ENCODE measurements around the gene NOD1.
"Not testable (repeated sequence)": the region's sequence is repeated elsewhere in the genome, so short reads cannot be mapped to it uniquely, and the experiment has no call there.

The NOD1 gene

GRCh38 chr7:30478349-30479201 is at the start of gene NOD1:
TSS of gene NOD1 (minus strand) at chr7:30478784. CDS start at chr7:30456921, 21,863 bp downstream.
- peak; percentile 17 to 31 for DNase-seq (ENCODE audit: low read depth in 2 of 2)

GRCh38 chr7:30527297-30527696 is 48.7 kb upstream of the NOD1 start:
- not testable (repeated sequence) for DNase-seq (ENCODE audit: low read depth in 2 of 2)

- no peak for DNase-seq (ENCODE audit: low read depth in 2 of 2)
These were observed 47.6 kb upstream of the NOD1 start for GRCh38 chr7:30526163-30526562.

GRCh38 chr7:30525429-30525828 is 46.8 kb upstream of the NOD1 start:
- no peak for DNase-seq (ENCODE audit: low read depth in 2 of 2)

- DNase-seq (ENCODE audit: low read depth in 2 of 2) = no peak
These were observed 46.0 kb upstream of the NOD1 start for GRCh38 chr7:30524545-30524944.

- no peak for DNase-seq (ENCODE audit: low read depth in 2 of 2)
These were observed 44.9 kb upstream of the NOD1 start for GRCh38 chr7:30523466-30523865.

- no peak for DNase-seq (ENCODE audit: low read depth in 2 of 2)
These were observed 43.6 kb upstream of the NOD1 start for GRCh38 chr7:30522159-30522558.

- DNase-seq (ENCODE audit: low read depth in 2 of 2) = no peak
These were observed 42.9 kb upstream of the NOD1 start for GRCh38 chr7:30521532-30521931.

GRCh38 chr7:30519122-30519521 is 40.5 kb upstream of the NOD1 start:
- no peak for DNase-seq (ENCODE audit: low read depth in 2 of 2)

GRCh38 chr7:30515761-30516160 is 37.2 kb upstream of the NOD1 start:
- no peak for DNase-seq (ENCODE audit: low read depth in 2 of 2)

GRCh38 chr7:30514776-30515175 is 36.2 kb upstream of the NOD1 start:
- DNase-seq (ENCODE audit: low read depth in 2 of 2) = no peak

GRCh38 chr7:30514177-30514576 is 35.6 kb upstream of the NOD1 start:
- no peak for DNase-seq (ENCODE audit: low read depth in 2 of 2)

GRCh38 chr7:30513762-30514161 is 35.2 kb upstream of the NOD1 start:
- no peak for DNase-seq (ENCODE audit: low read depth in 2 of 2)

GRCh38 chr7:30511973-30512662 is 33.5 kb upstream of the NOD1 start:
- no peak for DNase-seq (ENCODE audit: low read depth in 2 of 2)

- no peak for DNase-seq (ENCODE audit: low read depth in 2 of 2)
These were observed 32.9 kb upstream of the NOD1 start for GRCh38 chr7:30511494-30511893.

- no peak for DNase-seq (ENCODE audit: low read depth in 2 of 2)
These were observed 31.8 kb upstream of the NOD1 start for GRCh38 chr7:30510124-30511075.

GRCh38 chr7:30509171-30509857 is 30.7 kb upstream of the NOD1 start:
- DNase-seq (ENCODE audit: low read depth in 2 of 2) = not testable (repeated sequence)

- DNase-seq (ENCODE audit: low read depth in 2 of 2) = not testable (repeated sequence)
These were observed 28.8 kb upstream of the NOD1 start for GRCh38 chr7:30507346-30507900.

- DNase-seq (ENCODE audit: low read depth in 2 of 2) = no peak
These were observed 26.7 kb upstream of the NOD1 start for GRCh38 chr7:30505174-30505697.

- DNase-seq (ENCODE audit: low read depth in 2 of 2) = peak; percentile 92 to 96
These were observed 26.0 kb upstream of the NOD1 start, which contains the start of gene GGCT for GRCh38 chr7:30504301-30505173. TSS of gene GGCT (minus strand) at chr7:30504829. CDS start at chr7:30504709, 120 bp downstream.

Data from activated CD8-positive, alpha-beta memory T cell treated with anti-CD3 and anti-CD28 coated beads for 4 hours (primary cell).